ENCODE measurements around the gene LRRC72.
"Not testable (repeated sequence)": the region's sequence is repeated elsewhere in the genome, so short reads cannot be mapped to it uniquely, and the experiment has no call there.

LRRC72 gene

GRCh38 chr7:16594061-16594460 lies 67.4 kb downstream of the LRRC72 start:
- Histone ChIP-seq H3K9me3 (replicated peaks; ENCODE audit: insufficient read depth, low read length) (no peaks in the 10 kb centered on the region), H3K9me2 (replicated peaks; ENCODE audit: insufficient read depth, low read length) (no peaks in the 10 kb centered on the region), H2AFZ (ENCODE audit: low read length) (no peak overlapping the region), H3F3A (ENCODE audit: insufficient read depth, low read length) (no peaks in the 10 kb centered on the region), H3K79me2 (ENCODE audit: low read length) (no peaks in the 10 kb centered on the region), H3K36me3 (replicated peaks; ENCODE audit: insufficient read depth, low read length) (no peaks in the 10 kb centered on the region), H3K4me1 (ENCODE audit: low read length) (no peaks in the 10 kb centered on the region), H3K27ac (ENCODE audit: low read length) (no peak overlapping the region), H4K20me1 (ENCODE audit: insufficient read depth, low read length) (no peaks in the 10 kb centered on the region), H3K9ac (ENCODE audit: low read length) (no peak overlapping the region), H3K4me3 (ENCODE audit: low read length) (no peak overlapping the region), H3K27me3 (replicated peaks; ENCODE audit: insufficient read depth, low read length) (no peaks in the 10 kb centered on the region), H3K4me2 (ENCODE audit: low read depth, low read length) (no peak overlapping the region)
- TF ChIP-seq CTCF (IDR thresholded peaks at IDR 0.05; ENCODE audit: low read length): no peak
- DNase-seq: no peak

- H3F3A ChIP-seq (ENCODE audit: insufficient read depth, low read length): no peaks in the 10 kb centered on the region
- no peaks in the 10 kb centered on the region for H3K9me2 ChIP-seq (replicated peaks; ENCODE audit: insufficient read depth, low read length)
- H3K79me2 ChIP-seq (ENCODE audit: low read length): no peaks in the 10 kb centered on the region
- DNase-seq: no peak
- H3K4me3 ChIP-seq (ENCODE audit: low read length): no peak overlapping the region
- no peak overlapping the region for H2AFZ ChIP-seq (ENCODE audit: low read length)
- TF ChIP-seq EZH2phosphoT487 (IDR thresholded peaks at IDR 0.05; ENCODE audit: low read length) (no peak), CTCF (IDR thresholded peaks at IDR 0.05; ENCODE audit: low read length) (no peak), EZH2 (optimal IDR thresholded peaks at IDR 0.05; ENCODE audit: low read depth, low read length) (no peak)
- H3K36me3 ChIP-seq (replicated peaks; ENCODE audit: insufficient read depth, low read length): no peaks in the 10 kb centered on the region
- no peaks in the 10 kb centered on the region for H3K27me3 ChIP-seq (replicated peaks; ENCODE audit: insufficient read depth, low read length)
- no peak overlapping the region for H3K9ac ChIP-seq (ENCODE audit: low read length)
- no peaks in the 10 kb centered on the region for H3K4me1 ChIP-seq (ENCODE audit: low read length)
- H4K20me1 ChIP-seq (ENCODE audit: insufficient read depth, low read length): no peaks in the 10 kb centered on the region
- H3K9me3 ChIP-seq (replicated peaks; ENCODE audit: insufficient read depth, low read length): no peaks in the 10 kb centered on the region
- no peak overlapping the region for H3K4me2 ChIP-seq (ENCODE audit: low read depth, low read length)
- no peak overlapping the region for H3K27ac ChIP-seq (ENCODE audit: low read length)
Measured at GRCh38 chr7:16594676-16595075, 68.1 kb downstream of the LRRC72 start.

GRCh38 chr7:16595596-16595995 lies 69.0 kb downstream of the LRRC72 start:
- H3K79me2 ChIP-seq (ENCODE audit: low read length); H3K4me2 ChIP-seq (ENCODE audit: low read depth, low read length); H4K20me1 ChIP-seq (ENCODE audit: insufficient read depth, low read length); H3K36me3 ChIP-seq (replicated peaks; ENCODE audit: insufficient read depth, low read length); H3K9me2 ChIP-seq (replicated peaks; ENCODE audit: insufficient read depth, low read length); H3K4me3 ChIP-seq (ENCODE audit: low read length); H2AFZ ChIP-seq (ENCODE audit: low read length); H3K4me1 ChIP-seq (ENCODE audit: low read length); H3K9me3 ChIP-seq (replicated peaks; ENCODE audit: insufficient read depth, low read length); H3K27ac ChIP-seq (ENCODE audit: low read length); DNase-seq; H3K9ac ChIP-seq (ENCODE audit: low read length); H3K27me3 ChIP-seq (replicated peaks; ENCODE audit: insufficient read depth, low read length); H3F3A ChIP-seq (ENCODE audit: insufficient read depth, low read length): not testable (repeated sequence)

GRCh38 chr7:16598015-16598414 lies 71.4 kb downstream of the LRRC72 start:
- H3K27ac ChIP-seq (ENCODE audit: low read length): no peak overlapping the region
- TF ChIP-seq EZH2phosphoT487 (IDR thresholded peaks at IDR 0.05; ENCODE audit: low read length) (no peak), CTCF (IDR thresholded peaks at IDR 0.05; ENCODE audit: low read length) (no peak), EZH2 (optimal IDR thresholded peaks at IDR 0.05; ENCODE audit: low read depth, low read length) (no peak)

More at GRCh38 chr7:16598015-16598414, 71.4 kb downstream of the LRRC72 start:
- Histone ChIP-seq H3K36me3 (replicated peaks; ENCODE audit: insufficient read depth, low read length) (no peaks in the 10 kb centered on the region), H4K20me1 (ENCODE audit: insufficient read depth, low read length) (no peaks in the 10 kb centered on the region), H3K9me3 (replicated peaks; ENCODE audit: insufficient read depth, low read length) (no peaks in the 10 kb centered on the region), H3K4me3 (ENCODE audit: low read length) (no peak overlapping the region), H3K4me2 (ENCODE audit: low read depth, low read length) (no peak overlapping the region), H3K27me3 (replicated peaks; ENCODE audit: insufficient read depth, low read length) (no peaks in the 10 kb centered on the region), H3K79me2 (ENCODE audit: low read length) (no peaks in the 10 kb centered on the region), H2AFZ (ENCODE audit: low read length) (no peak overlapping the region), H3K9me2 (replicated peaks; ENCODE audit: insufficient read depth, low read length) (no peaks in the 10 kb centered on the region), H3K9ac (ENCODE audit: low read length) (no peak overlapping the region), H3K4me1 (ENCODE audit: low read length) (no peaks in the 10 kb centered on the region), H3F3A (ENCODE audit: insufficient read depth, low read length) (no peaks in the 10 kb centered on the region)
- no peak for DNase-seq

All from MM.1S (cell line).